K562 (cell line): ENCODE data around the gene PRR14L.

Experiments
- ARID1B ChIP-seq: fragments of 450-650 bp; IDR thresholded peaks from 2 replicates; pipeline ENCODE4 v1.6.1; 2016; ENCODE audit warnings: antibody characterized with exemption, mild to moderate bottlenecking, inconsistent platforms
- CBX5 ChIP-seq: IDR thresholded peaks from 2 replicates; pipeline ENCODE4 v1.6.1; 2014; ENCODE audit warnings: low read depth, borderline replicate concordance
- GTF2A2 ChIP-seq: IDR thresholded peaks from 2 replicates; pipeline ENCODE4 v1.6.1; 2016; ENCODE audit warnings: mild to moderate bottlenecking, missing genetic modification characterization, missing compliant biosample characterization
- HDAC6 ChIP-seq: IDR thresholded peaks from 2 replicates; pipeline ENCODE4 v1.6.1; 2012; ENCODE audit warnings: low read depth, mild to moderate bottlenecking, control low read depth, inconsistent platforms, low read length, moderate library complexity
- MTF1 ChIP-seq: fragments of 250-450 bp; sonication (Bioruptor Pico); IDR thresholded peaks from 2 replicates; pipeline ENCODE4 v1.9.0; 2021; ENCODE audit warnings: moderate library complexity, mild to moderate bottlenecking, inconsistent platforms, borderline replicate concordance
- PTTG1 ChIP-seq: fragments of 450-650 bp; IDR thresholded peaks from 2 replicates; pipeline ENCODE4 v1.6.1; 2016; ENCODE audit warnings: low read depth, mild to moderate bottlenecking, missing genetic modification characterization, missing compliant biosample characterization
- SP1 ChIP-seq: sonication (generic); formaldehyde crosslinking; IDR thresholded peaks from 2 replicates; pipeline ENCODE4 v1.8.1; 2022; ENCODE audit warnings: mild to moderate bottlenecking, missing genetic modification reagents
- UBTF ChIP-seq, 2 experiments: IDR thresholded peaks; 2 replicates each; pipeline ENCODE4 v1.6.1; 2012; ENCODE audit warnings: improper control_type of control experiment in 2 of 2, low read depth in 2 of 2, low read length in 2 of 2, borderline replicate concordance in 1 of 2
- WHSC1 ChIP-seq: IDR thresholded peaks from one replicate; pipeline ENCODE4 v1.6.1; 2012; ENCODE audit warnings: low read length, control low read depth, inconsistent platforms
- ZBTB7A ChIP-seq: IDR thresholded peaks from 2 replicates; pipeline ENCODE4 v1.6.1; 2011; ENCODE audit warnings: low read depth, mild to moderate bottlenecking, low read length, moderate library complexity, borderline replicate concordance; ENCODE audit not compliant: control insufficient read depth
- ZFX ChIP-seq: sonication (generic); formaldehyde crosslinking; IDR thresholded peaks from 2 replicates; pipeline ENCODE4 v1.8.0; 2022; ENCODE audit warnings: mild to moderate bottlenecking, missing genetic modification reagents, moderate library complexity
- TF ChIP-seq, protein P1 (sequence below): fragments of 450-650 bp; IDR thresholded peaks from 2 replicates; pipeline ENCODE4 v1.6.1; 2016; ENCODE audit warnings: borderline replicate concordance
- TF ChIP-seq, protein P2 (sequence below): sonication (generic); formaldehyde crosslinking; IDR thresholded peaks from 2 replicates; pipeline ENCODE4 v1.9.0; 2022; ENCODE audit warnings: mild to moderate bottlenecking, missing genetic modification reagents
- TF ChIP-seq, protein P3 (sequence below), 3 experiments: IDR thresholded peaks in 2 of 3; conservative IDR thresholded peaks in 1 of 3; 2 replicates each; pipeline ENCODE4 v1.5.1; 2011 to 2012; ENCODE audit warnings: low read length in 3 of 3, mild to moderate bottlenecking in 3 of 3, control low read depth in 2 of 3, improper control_type of control experiment in 1 of 3, inconsistent platforms in 1 of 3, low read depth in 1 of 3, mixed read lengths in 1 of 3, moderate library complexity in 1 of 3; ENCODE audit not compliant: insufficient read depth in 2 of 3

GRCh38 chr22:31680861-31681341 lies 69.0 kb downstream of the PRR14L start:
- TF ChIP-seq ZFX (CRISPR knock-in tag) = no peak
- no peak for TF ChIP-seq UBTF (IDR thresholded peaks at IDR 0.05; ENCODE audit: borderline replicate concordance in 1 of 2, low read depth in 2 of 2, low read length in 2 of 2)
- no peak for TF ChIP-seq CBX5
- no peak for TF ChIP-seq MTF1
- no peak for TF ChIP-seq GTF2A2 (tag)
- TF ChIP-seq, protein P1, sequence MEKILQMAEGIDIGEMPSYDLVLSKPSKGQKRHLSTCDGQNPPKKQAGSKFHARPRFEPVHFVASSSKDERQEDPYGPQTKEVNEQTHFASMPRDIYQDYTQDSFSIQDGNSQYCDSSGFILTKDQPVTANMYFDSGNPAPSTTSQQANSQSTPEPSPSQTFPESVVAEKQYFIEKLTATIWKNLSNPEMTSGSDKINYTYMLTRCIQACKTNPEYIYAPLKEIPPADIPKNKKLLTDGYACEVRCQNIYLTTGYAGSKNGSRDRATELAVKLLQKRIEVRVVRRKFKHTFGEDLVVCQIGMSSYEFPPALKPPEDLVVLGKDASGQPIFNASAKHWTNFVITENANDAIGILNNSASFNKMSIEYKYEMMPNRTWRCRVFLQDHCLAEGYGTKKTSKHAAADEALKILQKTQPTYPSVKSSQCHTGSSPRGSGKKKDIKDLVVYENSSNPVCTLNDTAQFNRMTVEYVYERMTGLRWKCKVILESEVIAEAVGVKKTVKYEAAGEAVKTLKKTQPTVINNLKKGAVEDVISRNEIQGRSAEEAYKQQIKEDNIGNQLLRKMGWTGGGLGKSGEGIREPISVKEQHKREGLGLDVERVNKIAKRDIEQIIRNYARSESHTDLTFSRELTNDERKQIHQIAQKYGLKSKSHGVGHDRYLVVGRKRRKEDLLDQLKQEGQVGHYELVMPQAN = no peak
- TF ChIP-seq SP1 = no peak
- TF ChIP-seq, protein P2, sequence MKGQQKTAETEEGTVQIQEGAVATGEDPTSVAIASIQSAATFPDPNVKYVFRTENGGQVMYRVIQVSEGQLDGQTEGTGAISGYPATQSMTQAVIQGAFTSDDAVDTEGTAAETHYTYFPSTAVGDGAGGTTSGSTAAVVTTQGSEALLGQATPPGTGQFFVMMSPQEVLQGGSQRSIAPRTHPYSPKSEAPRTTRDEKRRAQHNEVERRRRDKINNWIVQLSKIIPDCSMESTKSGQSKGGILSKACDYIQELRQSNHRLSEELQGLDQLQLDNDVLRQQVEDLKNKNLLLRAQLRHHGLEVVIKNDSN = no peak
- TF ChIP-seq ARID1B = no peak
- TF ChIP-seq ZBTB7A = no peak
- no peak for TF ChIP-seq PTTG1
- TF ChIP-seq, protein P3, sequence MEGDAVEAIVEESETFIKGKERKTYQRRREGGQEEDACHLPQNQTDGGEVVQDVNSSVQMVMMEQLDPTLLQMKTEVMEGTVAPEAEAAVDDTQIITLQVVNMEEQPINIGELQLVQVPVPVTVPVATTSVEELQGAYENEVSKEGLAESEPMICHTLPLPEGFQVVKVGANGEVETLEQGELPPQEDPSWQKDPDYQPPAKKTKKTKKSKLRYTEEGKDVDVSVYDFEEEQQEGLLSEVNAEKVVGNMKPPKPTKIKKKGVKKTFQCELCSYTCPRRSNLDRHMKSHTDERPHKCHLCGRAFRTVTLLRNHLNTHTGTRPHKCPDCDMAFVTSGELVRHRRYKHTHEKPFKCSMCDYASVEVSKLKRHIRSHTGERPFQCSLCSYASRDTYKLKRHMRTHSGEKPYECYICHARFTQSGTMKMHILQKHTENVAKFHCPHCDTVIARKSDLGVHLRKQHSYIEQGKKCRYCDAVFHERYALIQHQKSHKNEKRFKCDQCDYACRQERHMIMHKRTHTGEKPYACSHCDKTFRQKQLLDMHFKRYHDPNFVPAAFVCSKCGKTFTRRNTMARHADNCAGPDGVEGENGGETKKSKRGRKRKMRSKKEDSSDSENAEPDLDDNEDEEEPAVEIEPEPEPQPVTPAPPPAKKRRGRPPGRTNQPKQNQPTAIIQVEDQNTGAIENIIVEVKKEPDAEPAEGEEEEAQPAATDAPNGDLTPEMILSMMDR (IDR thresholded peaks at IDR 0.05 in 2 of 3, conservative IDR thresholded peaks at IDR 0.05 in 1 of 3; ENCODE audit: insufficient read depth in 2 of 3, low read depth in 1 of 3, low read length in 3 of 3) = no peak
- TF ChIP-seq HDAC6 = no peak
- no peak for TF ChIP-seq WHSC1
